Measurements from ENCODE around the gene ATXN1.
A peak's percentile ranks its signal among the peaks of the same experiment; 100 is the strongest.
"Not testable (repeated sequence)": the region's sequence is repeated elsewhere in the genome, so short reads cannot be mapped to it uniquely, and the experiment has no call there.

Gene ATXN1

GRCh38 chr6:16635291-16635809, 125.9 kb downstream of the ATXN1 start:
- no peak for DNase-seq

DNA sequence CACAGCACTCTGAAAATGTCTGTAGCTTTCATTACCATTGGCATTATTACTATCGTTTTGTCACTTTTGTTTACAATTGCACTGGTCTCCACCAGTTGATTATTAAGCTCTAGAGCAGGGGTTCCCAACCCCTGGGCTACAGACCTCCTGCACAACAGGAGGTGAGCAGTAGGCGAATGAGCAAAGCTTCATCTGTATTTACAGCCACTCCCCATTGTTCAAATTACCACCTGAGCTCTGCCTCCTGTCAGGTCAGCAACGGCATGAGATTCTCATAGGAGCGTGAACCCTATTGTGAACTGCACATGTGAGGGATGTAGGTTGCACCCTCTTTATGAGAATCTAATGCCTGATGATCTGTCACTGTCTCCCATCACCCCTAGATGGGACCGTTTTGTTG, 126.4 kb downstream of the ATXN1 start:
- no peak for DNase-seq

- DNase-seq: no peak
Measured at GRCh38 chr6:16633961-16634360, 127.3 kb downstream of the ATXN1 start.

DNA sequence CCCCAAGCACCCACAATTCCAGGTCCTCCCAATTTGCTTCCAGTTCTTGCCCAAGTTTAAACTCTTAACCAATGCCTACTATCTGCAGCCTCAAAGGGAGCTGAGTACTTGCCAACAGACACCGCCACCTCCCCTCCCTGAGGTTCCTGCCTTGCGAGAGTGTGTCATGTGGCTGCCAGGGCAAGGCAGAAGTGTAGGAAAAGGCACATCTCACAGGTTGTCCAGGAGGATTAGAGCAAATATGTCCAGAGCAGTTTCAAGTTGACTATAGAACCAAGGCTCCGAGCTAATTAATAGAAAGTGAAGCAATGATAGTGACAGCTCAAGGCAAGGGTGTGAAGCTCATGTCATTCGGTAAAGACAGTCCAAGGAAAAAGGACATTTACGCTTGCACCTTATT, 127.8 kb downstream of the ATXN1 start:
- DNase-seq: no peak

DNA sequence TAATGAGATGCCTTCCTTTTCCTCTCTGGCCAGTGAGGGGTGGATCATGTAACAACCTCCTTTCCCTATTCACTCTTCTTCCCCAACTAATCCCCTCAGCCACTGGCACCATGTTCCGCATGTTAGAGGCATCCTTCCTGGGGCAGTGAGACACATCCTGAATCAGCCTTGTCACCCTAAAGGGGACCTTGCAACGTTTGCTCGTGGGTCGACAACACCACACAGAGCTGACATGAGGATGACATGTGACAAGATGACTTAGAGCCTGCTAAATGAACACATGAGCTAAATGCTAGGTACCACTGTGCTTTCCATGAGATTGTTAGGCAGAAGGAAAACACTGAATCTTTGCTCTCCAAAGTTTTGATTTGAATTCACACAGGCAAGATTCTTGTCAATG, 129.2 kb downstream of the ATXN1 start:
- no peak for DNase-seq

GRCh38 chr6:16630026-16630643, 131.1 kb downstream of the ATXN1 start:
- no peak for DNase-seq

DNA sequence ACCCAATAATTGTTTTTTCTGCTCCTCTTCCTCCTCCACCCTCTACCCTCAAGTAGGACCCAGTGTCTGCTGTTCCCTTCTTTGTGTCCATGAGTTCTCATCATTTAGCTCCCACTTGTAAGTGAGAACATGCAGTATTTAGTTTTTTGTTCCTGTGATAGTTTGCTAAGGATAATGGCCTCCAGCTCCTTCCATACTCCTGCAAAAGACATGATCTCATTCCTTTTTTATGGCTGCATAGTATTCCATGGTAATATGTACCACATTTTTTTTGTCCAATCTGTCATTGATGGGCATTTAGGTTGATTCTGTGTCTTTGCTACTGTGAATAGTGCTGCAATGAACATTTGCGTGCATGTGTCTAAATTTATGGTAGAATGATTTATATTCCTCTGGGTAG, 132.7 kb downstream of the ATXN1 start:
- DNase-seq: not testable (repeated sequence)

DNA sequence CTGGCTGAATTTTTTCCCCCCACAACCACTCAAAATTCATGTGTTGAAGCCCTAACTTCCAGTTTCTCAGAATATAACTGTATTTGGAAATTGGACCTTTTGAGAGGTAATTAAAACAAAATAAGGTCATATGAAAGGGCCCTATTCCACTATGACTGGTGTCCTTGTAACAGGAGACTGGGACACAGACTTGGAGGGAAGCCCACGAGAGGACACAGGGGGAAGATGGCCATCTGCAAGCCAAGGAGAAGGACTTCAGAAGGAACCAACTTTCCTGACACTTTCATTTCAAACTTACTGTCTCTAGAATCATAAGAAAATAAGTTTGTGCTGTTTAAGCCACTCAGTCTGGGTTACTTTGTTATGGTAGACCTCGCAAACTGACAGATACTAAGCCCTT, 134.6 kb downstream of the ATXN1 start:
- no peak for DNase-seq

DNA sequence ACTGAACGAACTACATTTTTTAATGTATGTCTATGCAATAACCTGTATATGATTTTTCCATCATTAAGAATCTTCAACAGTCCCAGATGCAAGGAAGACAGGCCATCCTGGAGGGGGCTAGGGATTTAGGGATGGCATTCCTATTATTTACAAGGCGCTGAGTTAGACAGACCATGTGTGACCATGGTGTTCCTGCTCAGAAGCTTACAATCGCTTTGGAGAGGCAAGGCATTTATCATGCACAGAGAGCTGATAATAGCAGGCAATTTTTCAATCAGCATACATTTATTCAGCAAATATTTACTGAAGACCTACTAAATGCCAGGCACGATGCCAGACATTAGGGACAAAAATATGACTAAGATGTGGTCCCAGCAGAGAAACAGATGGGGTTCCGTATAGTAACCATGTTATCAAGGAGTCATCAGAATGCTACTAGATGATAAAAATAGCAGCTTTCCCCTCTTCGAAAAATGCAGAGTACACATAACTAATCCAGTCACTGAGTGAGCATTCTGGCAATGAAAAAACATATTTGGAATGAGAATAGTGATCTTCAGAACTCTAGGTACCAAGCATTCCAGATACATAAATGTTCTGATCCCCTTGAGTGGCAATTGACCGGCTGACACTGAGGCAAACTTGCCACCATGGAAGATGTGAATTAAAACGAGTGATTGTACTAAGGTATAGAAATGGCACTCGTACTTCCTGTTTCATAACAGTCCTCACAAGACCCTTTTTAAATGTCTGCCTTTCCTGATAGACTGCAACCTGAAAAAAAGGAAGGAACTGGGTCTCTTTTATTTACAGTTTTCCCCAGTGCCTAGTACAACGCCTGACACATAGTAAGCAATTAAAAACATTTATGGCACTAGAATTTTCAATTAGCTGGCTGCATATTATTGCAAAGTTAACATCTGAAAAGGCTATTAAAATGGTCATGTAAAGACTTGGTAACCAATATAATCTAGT, 135.7 kb downstream of the ATXN1 start:
- DNase-seq: peak in 1 of 3 experiments; percentile 13

GRCh38 chr6:16624636-16625290, 136.5 kb downstream of the ATXN1 start:
- no peak for DNase-seq

- no peak for DNase-seq
Measured at GRCh38 chr6:16623731-16624130, 137.5 kb downstream of the ATXN1 start.

DNA sequence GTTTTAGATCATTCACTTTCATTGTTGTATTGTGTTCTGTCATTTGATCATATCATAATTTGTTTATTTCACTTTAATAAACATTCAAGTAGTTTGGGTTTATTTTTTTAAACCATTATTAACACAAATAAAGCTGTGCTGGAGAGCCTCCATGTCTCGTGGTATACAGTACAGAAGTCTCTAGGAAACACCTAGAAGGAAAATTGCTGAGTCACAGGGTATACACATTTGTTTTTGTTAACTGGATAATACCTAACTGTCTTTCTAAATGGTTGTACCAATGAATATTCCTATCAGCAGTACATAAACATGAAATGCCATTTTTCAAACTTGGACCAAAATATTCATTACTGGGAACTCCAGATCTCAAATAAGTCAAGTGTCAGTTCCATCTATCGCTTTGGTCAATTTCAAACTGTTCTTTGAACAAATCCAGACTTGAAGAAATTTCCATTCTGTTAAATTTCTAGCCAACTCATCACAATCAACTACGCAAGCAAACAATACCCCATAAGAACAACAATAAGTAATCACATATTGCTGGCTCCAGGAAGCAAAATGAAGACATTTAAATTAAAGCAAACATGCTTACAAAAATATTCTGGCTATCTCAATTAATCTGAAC, 138.1 kb downstream of the ATXN1 start:
- no peak for DNase-seq

- no peak for DNase-seq
Measured at GRCh38 chr6:16622193-16622592, 139.1 kb downstream of the ATXN1 start.

DNA sequence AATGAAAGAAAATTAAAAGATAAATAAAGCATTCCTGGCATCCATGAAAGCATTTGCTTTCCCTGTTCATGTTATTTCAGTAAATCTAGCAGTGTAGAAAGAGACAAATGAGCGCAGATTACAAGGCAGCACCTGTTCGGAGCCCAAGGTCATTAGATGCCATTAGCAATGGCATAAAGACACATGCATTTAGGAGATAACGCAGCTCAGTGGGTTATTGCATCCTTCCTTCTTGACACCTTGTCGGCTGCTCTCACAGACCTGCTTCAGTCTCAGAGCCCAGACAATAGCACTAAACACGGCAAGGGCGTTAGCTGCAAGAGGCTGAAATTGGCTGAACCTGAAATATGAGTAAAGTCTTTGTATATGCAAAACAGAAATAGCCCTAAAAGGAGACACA, 140.3 kb downstream of the ATXN1 start:
- DNase-seq: peak in 1 of 3 experiments; percentile 4

DNA sequence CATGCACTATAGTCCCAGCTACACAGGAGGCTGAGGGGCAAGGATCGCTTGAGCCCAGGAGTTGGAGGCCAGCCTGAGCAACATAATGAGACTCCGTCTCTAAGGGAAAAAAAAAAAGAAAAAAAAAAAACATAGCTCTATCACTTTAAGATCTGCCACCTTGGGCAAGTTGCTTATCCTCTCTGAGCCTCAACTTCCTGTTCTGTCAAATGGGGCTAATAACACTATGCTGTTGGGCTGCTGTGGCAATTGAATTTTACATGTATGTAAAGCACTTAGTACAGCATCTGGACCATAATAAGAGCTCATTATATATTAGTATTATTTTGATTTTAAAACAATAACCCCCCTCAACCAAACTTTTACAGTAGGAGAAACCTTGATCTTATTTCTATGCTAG, 141.5 kb downstream of the ATXN1 start:
- no peak for DNase-seq

GRCh38 chr6:16618962-16619361, 142.3 kb downstream of the ATXN1 start:
- peak in 1 of 3 experiments; percentile 8 for DNase-seq

DNA sequence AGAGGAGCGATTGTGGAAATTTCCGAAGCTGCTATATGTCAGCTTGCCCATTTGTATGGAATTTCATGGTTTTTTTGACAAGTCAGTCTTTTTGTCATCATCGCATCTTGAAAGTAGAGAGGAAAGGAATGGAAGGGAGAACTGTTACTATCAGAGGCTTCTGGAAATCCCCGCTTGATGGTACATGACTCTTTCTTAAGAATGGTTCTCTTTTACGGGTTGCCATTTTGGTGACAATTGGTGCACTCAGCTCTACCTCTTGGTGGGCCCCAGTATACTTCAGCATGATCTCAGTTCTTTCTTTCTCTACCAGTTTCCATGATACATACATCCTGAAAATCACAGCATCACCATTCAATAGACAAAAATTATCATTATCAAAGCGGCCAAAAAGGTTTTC, 146.0 kb downstream of the ATXN1 start:
- not testable (repeated sequence) for DNase-seq

DNA sequence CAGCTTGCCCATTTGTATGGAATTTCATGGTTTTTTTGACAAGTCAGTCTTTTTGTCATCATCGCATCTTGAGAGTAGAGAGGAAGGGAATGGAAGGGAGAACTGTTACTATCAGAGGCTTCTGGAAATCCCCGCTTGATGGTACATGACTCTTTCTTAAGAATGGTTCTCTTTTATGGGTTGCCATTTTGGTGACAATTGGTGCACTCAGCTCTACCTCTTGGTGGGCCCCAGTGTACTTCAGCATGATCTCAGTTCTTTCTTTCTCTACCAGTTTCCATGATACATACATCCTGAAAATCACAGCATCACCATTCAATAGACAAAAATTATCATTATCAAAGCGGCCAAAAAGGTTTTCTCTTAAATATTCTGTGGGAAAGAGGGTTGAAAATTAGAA, 147.1 kb downstream of the ATXN1 start:
- DNase-seq: not testable (repeated sequence)

DNA sequence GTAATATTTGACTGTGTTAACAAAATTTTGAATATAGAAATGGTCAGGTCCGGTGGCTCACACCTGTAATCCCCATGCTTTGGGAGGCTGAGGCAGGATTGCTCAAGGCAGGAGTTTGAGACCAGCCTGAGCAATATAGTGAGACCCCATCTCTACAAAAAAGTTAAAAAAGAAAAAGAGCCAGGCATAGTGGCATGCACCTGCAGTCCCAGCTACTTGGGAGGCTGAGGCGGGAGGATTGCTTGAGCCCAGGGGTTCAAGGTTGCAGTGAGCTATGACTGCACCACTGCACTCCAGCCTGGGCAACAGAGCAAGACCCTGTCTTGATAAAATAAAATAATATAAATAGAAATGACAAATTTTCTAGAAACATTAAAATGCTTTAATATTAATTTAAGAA, 147.8 kb downstream of the ATXN1 start:
- DNase-seq: not testable (repeated sequence)

- no peak for DNase-seq
Measured at GRCh38 chr6:16608444-16608843, 152.8 kb downstream of the ATXN1 start.

DNA sequence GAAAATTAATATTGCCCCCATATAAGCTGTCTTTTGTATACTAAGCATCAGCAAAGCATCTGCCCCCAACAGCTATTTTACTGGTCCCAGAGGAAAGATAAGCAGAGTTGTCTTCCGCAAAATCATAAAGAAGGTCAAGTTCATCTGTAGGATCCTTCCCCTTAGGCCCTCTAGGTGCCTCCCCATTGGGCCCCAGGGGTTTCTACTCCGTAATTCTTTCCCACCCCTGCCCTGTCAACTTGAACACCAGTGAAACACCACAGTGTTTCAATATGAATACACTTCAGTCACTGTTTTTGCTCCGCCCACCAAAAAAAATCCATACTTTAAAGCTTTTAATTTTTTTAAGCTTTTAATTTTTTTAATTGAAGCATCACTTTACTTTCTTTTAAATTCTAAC, 159.2 kb downstream of the ATXN1 start:
- no peak for DNase-seq

GRCh38 chr6:16600701-16601100, 160.6 kb downstream of the ATXN1 start:
- DNase-seq: no peak

GRCh38 chr6:16600026-16600425, 161.2 kb downstream of the ATXN1 start:
- no peak for DNase-seq
